GM12801 (cell line): ENCODE measurements around the gene PHKG2.

Experiments used
- CTCF ChIP-seq: IDR thresholded peaks from one replicate; pipeline ENCODE4 v1.5.1; 2011; ENCODE audit warnings: control low read depth; ENCODE audit not compliant: insufficient read length; ENCODE audit errors: extremely low read depth

Gene PHKG2

DNA sequence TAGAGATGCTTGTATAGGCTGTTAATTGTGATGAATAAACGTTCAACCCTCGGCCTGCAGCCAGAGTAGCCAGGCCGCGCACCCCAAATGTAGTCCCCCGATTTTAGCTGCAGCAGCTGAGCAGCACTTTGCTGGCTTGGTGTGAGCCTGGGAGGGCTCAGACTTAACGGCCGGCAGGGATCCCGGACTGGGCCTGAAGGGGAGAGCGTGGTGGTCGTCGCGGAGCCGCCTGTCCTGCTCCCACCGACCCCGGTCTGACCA, 26.8 kb downstream of the PHKG2 start:
- TF ChIP-seq CTCF, result no peak

DNA sequence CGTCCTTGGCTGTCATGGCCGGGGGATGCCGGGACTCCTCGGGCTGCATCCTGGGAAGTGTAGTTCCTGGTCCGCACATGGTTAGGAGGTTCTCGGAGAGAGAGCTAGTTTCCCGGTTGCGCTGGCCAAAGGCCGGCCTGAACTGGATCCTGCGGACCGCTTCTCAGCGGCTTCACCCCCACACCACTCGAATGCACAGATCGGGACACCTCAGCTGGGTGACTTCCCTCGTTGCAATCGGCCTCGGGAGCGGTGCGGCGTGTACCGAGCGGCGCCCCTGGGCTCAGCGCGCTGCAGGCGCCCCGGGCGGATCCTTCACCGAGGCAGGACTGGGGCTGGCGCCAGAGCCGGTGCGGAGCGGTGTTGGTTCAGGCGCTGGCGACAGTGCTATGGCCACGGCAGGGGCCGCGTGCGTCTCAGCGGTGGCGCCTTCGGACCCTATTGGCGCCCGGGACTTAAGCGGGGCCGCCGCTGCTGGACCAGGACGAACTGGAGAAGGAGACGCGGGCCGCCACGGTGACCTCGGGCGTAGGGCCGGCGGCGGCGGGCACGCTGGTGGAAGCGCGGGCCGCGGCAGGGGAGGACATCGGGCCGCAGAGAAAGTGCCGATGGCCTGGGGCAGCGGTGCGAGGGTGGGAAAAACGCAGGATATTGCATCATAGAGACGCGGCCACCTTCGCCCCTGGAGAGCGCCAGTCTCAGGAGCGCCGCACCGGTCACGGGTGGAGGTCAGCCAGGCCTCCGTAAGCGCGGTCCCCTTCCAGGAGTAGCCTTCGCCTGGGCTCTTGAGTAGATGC, 27.4 kb downstream of the PHKG2 start:
- TF ChIP-seq CTCF, result no peak

DNA sequence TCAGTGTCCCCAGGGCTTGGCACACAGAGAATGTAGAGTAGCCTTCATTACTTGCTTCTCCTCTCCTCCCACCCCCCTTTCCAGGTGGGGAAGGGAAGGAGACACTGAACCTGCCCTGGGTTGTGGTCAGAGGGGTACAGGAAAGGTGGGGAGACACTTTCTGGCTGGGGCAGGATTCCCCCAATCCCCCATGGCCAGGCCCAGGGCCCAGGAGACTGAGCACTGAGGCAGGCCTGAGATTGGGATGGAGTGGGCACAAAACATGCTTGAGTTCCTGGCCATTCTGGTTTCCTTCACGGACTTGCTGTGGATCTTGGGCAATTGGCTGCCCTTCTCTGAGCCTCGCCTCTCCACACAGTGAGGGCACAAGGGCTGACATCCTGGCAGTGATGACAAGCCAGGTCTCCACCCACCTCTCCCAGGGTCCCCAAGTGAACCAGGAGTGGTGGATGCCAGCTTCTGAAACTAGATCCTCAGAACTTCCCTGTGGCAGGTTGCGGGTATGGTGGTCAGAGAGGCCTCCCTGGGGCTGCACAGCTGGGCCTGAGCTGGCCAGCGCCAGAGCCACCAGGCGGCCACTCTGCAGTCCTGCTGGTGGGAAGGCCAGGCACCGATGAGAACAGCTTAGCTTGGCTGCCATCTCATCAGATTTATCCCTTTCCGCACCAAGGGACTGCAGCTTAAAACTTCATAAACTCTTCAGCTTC, 29.5 kb downstream of the PHKG2 start:
- no peak for TF ChIP-seq CTCF

- TF ChIP-seq CTCF, result no peak
Measured at GRCh38 chr16:30778549-30779244, 30.5 kb downstream of the PHKG2 start.

DNA sequence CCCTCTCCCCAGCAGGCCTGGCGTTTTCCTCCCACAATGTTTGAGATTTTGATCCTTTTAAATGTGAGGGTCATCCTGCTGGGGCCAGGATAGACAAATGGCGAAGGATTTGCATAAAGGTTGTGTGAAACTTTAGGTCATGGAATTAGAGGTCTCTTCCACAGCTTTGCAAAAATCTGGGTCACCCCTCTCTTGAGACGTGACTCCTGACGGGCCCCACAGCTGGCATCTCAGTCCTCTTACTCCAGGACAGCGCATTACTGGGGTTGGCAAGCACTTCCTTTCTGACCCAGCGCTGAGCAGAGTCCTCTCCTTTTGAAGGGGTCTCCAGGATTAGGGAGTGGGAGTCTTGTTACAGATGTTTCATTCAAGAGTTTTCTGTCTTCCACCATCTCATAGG, 31.4 kb downstream of the PHKG2 start:
- TF ChIP-seq CTCF, result no peak

DNA sequence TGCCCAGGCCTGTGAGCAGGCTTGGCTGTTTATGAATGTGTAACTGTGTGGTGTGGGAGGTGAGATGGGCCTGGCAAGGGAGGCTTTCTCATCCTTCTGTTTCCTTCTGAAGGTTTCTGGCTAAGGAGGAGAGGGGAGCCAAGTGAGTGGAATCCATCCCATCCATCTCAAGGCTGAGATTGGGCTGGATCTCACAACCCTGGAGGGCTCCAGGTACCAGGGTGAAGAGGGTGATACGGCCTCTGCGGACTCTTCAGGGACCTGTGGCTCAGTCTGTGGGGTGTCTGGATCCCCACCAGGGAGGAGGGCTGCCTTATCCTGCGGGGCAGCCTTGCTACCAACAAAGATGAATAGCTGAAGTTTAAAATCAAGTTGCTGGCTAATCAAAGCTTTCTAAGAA, 31.8 kb downstream of the PHKG2 start:
- no peak for TF ChIP-seq CTCF

DNA sequence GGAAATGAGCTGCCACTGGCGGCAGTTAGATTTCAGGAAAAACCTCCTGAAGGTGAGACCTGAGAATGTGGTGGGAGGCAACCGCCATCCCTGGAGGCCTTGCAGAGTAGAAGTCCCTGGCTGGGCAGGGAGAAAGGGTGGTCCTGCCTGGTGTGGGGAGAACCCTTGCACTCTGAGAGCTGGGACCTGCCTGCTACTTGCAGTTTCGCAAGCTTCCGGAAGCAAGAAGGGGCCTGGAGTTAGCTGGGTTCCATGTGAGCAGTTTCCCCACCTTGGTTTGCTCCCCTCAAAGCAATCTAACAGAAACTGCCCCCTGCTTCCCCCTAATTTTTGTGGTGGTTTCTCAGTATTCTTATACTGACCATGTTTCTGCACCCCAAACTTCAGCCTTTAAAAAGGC, 32.3 kb downstream of the PHKG2 start:
- TF ChIP-seq CTCF, result no peak
